GM19324 (cell line): Measurements from ENCODE around the gene TSG101.

ENCODE experiments used
- ATAC-seq: cut with Tn5 transposase; IDR thresholded peaks from one replicate; pipeline ENCODE4 v1.9.1; 2021; ENCODE audit warnings: mild to moderate bottlenecking, moderate library complexity; ENCODE audit not compliant: unreplicated experiment, low FRiP score

TSG101 gene

GRCh38 chr11:18526521-18527296 is at the start of gene TSG101:
TSS of gene TSG101 (minus strand) at chr11:18526942. CDS start at chr11:18526816, 126 bp downstream.
- peak; percentile 98 for ATAC-seq

DNA sequence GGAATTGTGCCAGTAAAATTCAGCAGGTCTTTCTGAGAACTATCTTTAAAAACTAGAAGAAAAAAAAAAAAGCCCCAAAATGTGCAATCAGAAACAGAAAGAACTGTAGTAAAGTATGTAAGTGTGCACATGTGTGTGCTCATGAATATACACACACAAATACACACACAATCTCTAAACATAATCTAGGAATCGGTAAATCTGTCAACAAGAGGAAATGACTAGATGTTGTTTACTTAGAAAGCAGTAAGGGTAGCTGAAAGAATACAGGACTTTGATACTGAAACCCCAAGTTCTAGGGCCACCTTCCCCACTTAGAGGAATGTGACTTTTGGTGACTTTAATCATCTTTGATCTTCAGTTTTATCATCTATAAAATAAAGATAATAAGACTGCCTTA is 48.6 kb upstream of the TSG101 start:
- no peak for ATAC-seq

DNA sequence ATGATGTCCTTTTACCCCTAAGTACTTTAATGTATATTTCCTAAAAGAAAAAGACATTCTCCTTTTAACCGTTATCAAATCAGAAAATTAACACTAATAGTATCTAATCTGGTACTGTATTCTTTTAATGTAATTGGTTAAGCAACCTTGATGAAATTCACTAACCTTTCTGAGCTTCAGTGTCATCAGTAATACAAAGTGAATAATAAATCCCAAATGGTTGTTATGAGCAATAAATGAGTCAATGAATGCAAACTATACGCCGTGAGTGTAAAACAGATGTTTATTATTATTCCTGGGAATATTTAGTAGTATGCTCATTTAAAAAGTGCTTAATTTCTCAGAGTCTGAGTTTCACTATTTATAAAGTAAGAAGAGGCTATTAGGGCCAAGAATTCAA is 40.3 kb upstream of the TSG101 start:
- no peak for ATAC-seq

GRCh38 chr11:18566406-18566805 is 39.7 kb upstream of the TSG101 start:
- no peak for ATAC-seq

GRCh38 chr11:18564149-18564548 is 37.4 kb upstream of the TSG101 start:
- no peak for ATAC-seq

GRCh38 chr11:18563090-18563730 is 36.5 kb upstream of the TSG101 start:
- no peak for ATAC-seq

GRCh38 chr11:18548001-18548400 is 21.3 kb upstream of the TSG101 start:
- no peak for ATAC-seq

- no peak for ATAC-seq
Measured at GRCh38 chr11:18540207-18541009, 13.7 kb upstream of the TSG101 start.

GRCh38 chr11:18536209-18536608 is 9.5 kb upstream of the TSG101 start:
- no peak for ATAC-seq

DNA sequence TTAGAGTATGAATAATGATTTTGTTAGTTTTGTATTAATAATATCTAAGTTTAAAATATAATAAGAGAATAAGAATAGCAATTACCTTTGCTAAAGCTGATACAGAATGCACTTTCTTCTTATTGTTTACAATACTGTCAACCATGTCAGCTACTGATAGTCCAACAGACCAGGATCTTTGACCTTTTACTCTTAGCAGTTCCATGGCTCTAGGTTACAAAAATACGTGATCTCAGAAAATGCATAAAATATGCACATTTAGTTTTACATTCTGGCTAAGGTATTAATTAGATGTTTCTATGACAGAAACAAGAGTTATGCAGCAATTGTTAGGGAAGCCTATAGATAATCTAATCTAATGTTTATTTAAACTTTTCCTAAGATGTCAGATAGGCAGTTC is 7.5 kb upstream of the TSG101 start:
- ATAC-seq = no peak

DNA sequence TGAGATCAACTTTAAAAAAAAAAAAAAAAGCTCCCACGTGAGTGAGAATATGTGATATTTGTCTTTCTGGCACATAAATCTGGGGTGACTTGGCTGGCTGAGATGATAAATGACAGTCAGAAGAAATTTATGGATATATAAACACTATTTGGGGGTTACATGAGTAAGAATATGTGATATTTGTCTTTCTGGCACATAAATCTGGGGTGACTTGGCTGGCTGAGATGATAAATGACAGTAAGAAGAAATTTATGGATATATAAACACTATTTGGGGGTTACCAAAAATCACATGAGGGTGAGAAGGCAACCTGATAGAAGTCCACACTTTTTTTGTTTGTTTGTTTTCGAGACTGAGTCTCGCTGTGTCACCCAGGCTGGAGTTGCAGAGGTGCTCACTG is 6.6 kb upstream of the TSG101 start:
- no peak for ATAC-seq

GRCh38 chr11:18527512-18527911 is 770 bp upstream of the TSG101 start:
- no peak for ATAC-seq

GRCh38 chr11:18526130-18526520 is 617 bp downstream of the TSG101 start:
- no peak for ATAC-seq

DNA sequence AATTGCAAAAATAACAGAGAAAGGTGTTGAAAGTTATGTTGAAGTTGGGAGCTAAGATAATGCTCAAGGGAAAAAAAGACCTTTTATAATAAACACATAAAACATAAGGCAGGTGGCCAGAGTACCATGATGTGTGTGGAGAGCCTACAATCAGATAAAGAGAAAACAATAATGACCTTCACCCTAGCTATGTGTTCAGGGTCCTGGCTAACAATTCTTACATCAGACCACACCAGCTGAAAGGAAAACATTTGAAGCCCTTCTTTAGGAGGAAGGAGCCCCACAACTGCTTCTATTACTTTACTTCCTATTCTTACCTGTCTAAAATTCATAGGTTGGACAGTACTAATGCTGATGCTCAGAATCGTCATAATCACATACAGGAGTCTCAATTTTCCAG is 2.5 kb downstream of the TSG101 start:
- ATAC-seq = no peak

- ATAC-seq = no peak
Measured at GRCh38 chr11:18523084-18523483, 3.7 kb downstream of the TSG101 start.

DNA sequence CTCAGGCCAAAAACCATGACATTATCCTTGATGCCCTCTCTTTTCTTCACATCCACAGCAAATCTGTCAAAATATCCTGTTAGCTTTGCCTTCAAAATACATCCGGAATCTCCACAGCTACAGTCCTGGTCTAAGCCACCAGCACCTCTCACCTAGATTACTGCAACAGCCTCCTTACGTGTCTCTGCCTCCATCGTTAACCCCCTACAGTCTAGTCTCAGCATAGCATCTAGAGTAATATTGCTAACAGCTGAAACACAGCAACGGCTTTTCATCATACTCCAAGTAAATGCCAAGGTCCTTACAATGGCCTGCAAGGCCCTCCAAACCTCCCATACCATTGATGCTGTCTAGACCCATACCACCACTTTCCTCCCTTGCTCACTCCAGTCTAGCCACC is 4.4 kb downstream of the TSG101 start:
- no peak for ATAC-seq

GRCh38 chr11:18521122-18521521 is 5.6 kb downstream of the TSG101 start:
- ATAC-seq = no peak

- ATAC-seq = no peak
Measured at GRCh38 chr11:18502352-18502751, 24.4 kb downstream of the TSG101 start.

DNA sequence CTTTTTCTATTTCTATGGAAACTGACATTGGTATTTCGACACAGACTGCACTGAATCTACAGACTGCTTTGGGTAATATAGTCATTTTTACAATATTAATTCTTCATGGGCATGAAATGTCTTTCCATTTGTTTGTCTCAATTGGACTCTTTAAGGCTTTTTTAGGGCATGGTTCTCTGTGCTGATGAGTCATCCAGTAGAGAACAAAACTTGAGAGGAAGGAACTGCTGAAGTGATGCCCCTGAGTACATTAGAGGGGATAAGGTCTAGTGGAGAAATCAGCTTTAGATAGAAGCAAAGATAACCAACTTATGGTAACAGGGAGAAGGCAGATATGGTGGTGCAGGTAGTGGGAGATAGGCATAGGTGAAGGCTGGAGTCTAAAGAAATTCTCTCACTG is 25.1 kb downstream of the TSG101 start:
- no peak for ATAC-seq

GRCh38 chr11:18498039-18498438 is 28.7 kb downstream of the TSG101 start:
- ATAC-seq = no peak

GRCh38 chr11:18495703-18496102 is 31.0 kb downstream of the TSG101 start:
- ATAC-seq = no peak
